HepG2 (cell line): Measurements from ENCODE around the gene CST11. TPM values are rescaled to one million over a fixed set of nuclear protein-coding genes. Genes with fewer than 3 reads are reported as not detected.

Source experiments
- ATAC-seq: fragments of 200-7000 bp; cut with Tn5 transposase; 3 replicates; pipeline ENCODE4 v1.9.1; 2020; ENCODE audit warnings: mild to moderate bottlenecking, moderate library complexity
- BruUV-seq: library from RNA; stranded (reverse); fragments of 400-500 nt; replicated peaks from 2 replicates; lab custom pipeline; 2021; lab: Mats Ljungman, UMichigan
- CTCF ChIA-PET: fragments of 300-600 bp; formaldehyde crosslinking; extraction: SDS; loops from one replicate; lab custom pipeline; 2021; ENCODE audit warnings: low total read pairs, inconsistent platforms, low intra/inter-chr PET ratio; lab: Yijun Ruan, JAX
- POLR2A ChIA-PET: fragments of 350-600 bp; sonication (Branson Sonifier 250); formaldehyde crosslinking; loops from one replicate; lab custom pipeline; 2020; ENCODE audit warnings: antibody characterized with exemption, inconsistent platforms; lab: Yijun Ruan, JAX
- DNase-seq: peaks from one replicate; pipeline ENCODE4 v3.0.0-alpha.2; 2015; ENCODE audit warnings: low spot score
- FAIRE-seq: peaks from 3 replicates; lab custom pipeline; 2011; peaks lifted over from hg19 to GRCh38; lab: Jason Lieb, UNC
- H2AFZ ChIP-seq: one replicate; pipeline ENCODE4 v1.6.1; 2011; ENCODE audit warnings: low read length, inconsistent platforms
- H3K27ac ChIP-seq: fragments of 300-600 bp; 3 replicates; pipeline ENCODE4 v1.8.0; 2011; ENCODE audit warnings: mixed run types, mild to moderate bottlenecking, mixed read lengths, low read length, inconsistent platforms; ENCODE audit not compliant: insufficient read depth; ENCODE audit errors: extremely low read length
- H3K27me3 ChIP-seq, 2 experiments: fragments of 200-600 bp in 1 of 2; 2 replicates in 1 of 2; 3 replicates in 1 of 2; pipeline versions ENCODE4 v1.6.0 to v1.8.0; 2011; ENCODE audit warnings: low read length in 2 of 2, mild to moderate bottlenecking in 2 of 2, moderate library complexity in 2 of 2, inconsistent platforms in 1 of 2; ENCODE audit not compliant: insufficient read depth in 2 of 2, control insufficient read depth in 1 of 2
- H3K36me3 ChIP-seq, 2 experiments: fragments of 200-600 bp in 1 of 2; replicated peaks in 1 of 2; 2 replicates in 1 of 2; 3 replicates in 1 of 2; pipeline versions ENCODE4 v1.5.1 to v1.8.0; 2011; ENCODE audit warnings: low read length in 2 of 2, inconsistent platforms in 1 of 2; ENCODE audit not compliant: insufficient read depth in 2 of 2, control insufficient read depth in 1 of 2
- H3K4me1 ChIP-seq: 2 replicates; pipeline ENCODE4 v1.5.1; 2012; ENCODE audit warnings: low read length, inconsistent platforms; ENCODE audit not compliant: insufficient read depth
- H3K4me2 ChIP-seq: 2 replicates; pipeline ENCODE4 v1.6.0; 2011; ENCODE audit warnings: low read depth, low read length, inconsistent platforms
- H3K4me3 ChIP-seq, 3 experiments: fragments of 200-600 bp in 1 of 3; sonication (generic), shearing (Covaris generic) in 1 of 3; replicated peaks in 1 of 3; 2 replicates each; pipeline ENCODE4 v1.5.1; 2011 to 2016; ENCODE audit warnings: low read length in 3 of 3, inconsistent platforms in 2 of 3, low read depth in 2 of 3, mild to moderate bottlenecking in 2 of 3, control low read depth in 1 of 3, mixed read lengths in 1 of 3; ENCODE audit not compliant: insufficient read depth in 1 of 3
- H3K79me2 ChIP-seq: one replicate; pipeline ENCODE4 v1.6.1; 2011; ENCODE audit warnings: low read length, inconsistent platforms; ENCODE audit not compliant: insufficient read depth
- H3K9ac ChIP-seq: 2 replicates; pipeline ENCODE4 v1.6.0; 2011; ENCODE audit warnings: mild to moderate bottlenecking, low read depth, low read length, inconsistent platforms; ENCODE audit not compliant: insufficient read depth
- H3K9me3 ChIP-seq: 2 replicates; pipeline ENCODE4 v1.5.1; 2012; ENCODE audit warnings: mild to moderate bottlenecking, low read length
- H4K20me1 ChIP-seq: 2 replicates; pipeline ENCODE4 v1.6.0; 2011; ENCODE audit warnings: inconsistent platforms, mild to moderate bottlenecking, low read length, moderate library complexity; ENCODE audit not compliant: insufficient read depth
- HOXA7 ChIP-seq: sonication (generic); formaldehyde crosslinking; IDR thresholded peaks from 2 replicates; pipeline ENCODE4 v1.8.1; 2022; ENCODE audit warnings: mild to moderate bottlenecking, missing genetic modification reagents, moderate library complexity
- PAX8 ChIP-seq: sonication (generic); formaldehyde crosslinking; IDR thresholded peaks from 2 replicates; pipeline ENCODE4 v1.8.0; 2022; ENCODE audit warnings: mild to moderate bottlenecking, missing genetic modification reagents, borderline replicate concordance
- SOX5 ChIP-seq: IDR thresholded peaks from 2 replicates; pipeline ENCODE4 v1.6.1; 2016; ENCODE audit warnings: borderline replicate concordance
- ZC3H13 ChIP-seq: sonication (generic); formaldehyde crosslinking; IDR thresholded peaks from 2 replicates; pipeline ENCODE4 v1.8.1; 2023; ENCODE audit warnings: mild to moderate bottlenecking, missing genetic modification reagents, moderate library complexity
- ZIK1 ChIP-seq: sonication (generic); formaldehyde crosslinking; IDR thresholded peaks from 2 replicates; pipeline ENCODE4 v1.5.0; 2020; ENCODE audit warnings: mild to moderate bottlenecking, low read depth, missing genetic modification reagents, borderline replicate concordance
- ZNF136 ChIP-seq: sonication (generic); formaldehyde crosslinking; IDR thresholded peaks from 2 replicates; pipeline ENCODE4 v1.8.1; 2022; ENCODE audit warnings: low read depth, mild to moderate bottlenecking, moderate library complexity, missing genetic modification reagents
- ZNF337 ChIP-seq: sonication (generic); formaldehyde crosslinking; IDR thresholded peaks from 2 replicates; pipeline ENCODE4 v1.5.1; 2020; ENCODE audit warnings: missing genetic modification reagents, low read depth, mild to moderate bottlenecking, borderline replicate concordance
- ZNF563 ChIP-seq: sonication (generic); formaldehyde crosslinking; IDR thresholded peaks from 2 replicates; pipeline ENCODE4 v1.8.0; 2022; ENCODE audit warnings: mild to moderate bottlenecking, moderate library complexity, missing genetic modification reagents
- WGBS: methylation state at CpG from one replicate; pipeline ENCODE4 v1.1.6; 2017; ENCODE audit warnings: low lambda C conversion rate; 5-methylcytosine and 5-hydroxymethylcytosine counted together
- in situ Hi-C: cut with HindIII; loops from 2 replicates; pipeline ENCODE4 v1.10.0; 2017; ENCODE audit warnings: low pct_unique_long_range_greater_than_20kb; ENCODE audit not compliant: extremely low pct_ligation_motif_present
- intact Hi-C: fragments of 100-400 bp; cut with micrococcal nuclease; formaldehyde crosslinking; loops from one replicate; pipeline ENCODE4 v1.10.0; 2022; ENCODE audit not compliant: unreplicated experiment
- polyA plus RNA-seq, 8 experiments: library from polyadenylated mRNA; depleted of rRNA in 3 of 8; stranded (reverse) in 7 of 8; unstranded in 1 of 8; fragments of >200 nt; fragmentation: Illumina TruSeq in 4 of 8; extraction: Trizol in 4 of 8; gene quantifications; 2 replicates each; pipeline versions ENCODE4 v1.2.1 to v1.2.3, GENCODE V29; 2011 to 2016; ENCODE audit warnings: low read depth in 4 of 8, missing spikeins in 1 of 8, mixed read lengths in 1 of 8; ENCODE audit not compliant: insufficient read depth in 1 of 8
- total RNA-seq, 5 experiments: library from RNA; depleted of rRNA; stranded (reverse); fragments of >200 nt; fragmentation: Illumina TruSeq; extraction: Trizol; gene quantifications; 2 replicates each; pipeline ENCODE4 v1.2.3, GENCODE V29; 2016; ENCODE audit warnings: low read depth in 1 of 5
- TF ChIP-seq, protein P1 (sequence below): sonication (generic); formaldehyde crosslinking; IDR thresholded peaks from 2 replicates; pipeline ENCODE4 v1.4.0; 2020; ENCODE audit warnings: low read depth, missing genetic modification reagents
- TF ChIP-seq, protein P2 (sequence below): sonication (generic); formaldehyde crosslinking; IDR thresholded peaks from 2 replicates; pipeline ENCODE4 v1.5.0; 2020; ENCODE audit warnings: mild to moderate bottlenecking, missing genetic modification reagents
- TF ChIP-seq, protein P3 (sequence below): sonication (generic); formaldehyde crosslinking; IDR thresholded peaks from 2 replicates; pipeline ENCODE4 v1.8.1; 2022; ENCODE audit warnings: mild to moderate bottlenecking, missing genetic modification reagents
- TF ChIP-seq, protein P4 (sequence below): sonication (generic); formaldehyde crosslinking; IDR thresholded peaks from 2 replicates; pipeline ENCODE4 v1.5.0; 2020; ENCODE audit warnings: missing genetic modification reagents

The CST11 gene
- total and polyA plus RNA-seq, 2 of the 13 experiments (the other 11 are each of a cell fraction or from before 2014, with no cell fraction given): not detected

DNA sequence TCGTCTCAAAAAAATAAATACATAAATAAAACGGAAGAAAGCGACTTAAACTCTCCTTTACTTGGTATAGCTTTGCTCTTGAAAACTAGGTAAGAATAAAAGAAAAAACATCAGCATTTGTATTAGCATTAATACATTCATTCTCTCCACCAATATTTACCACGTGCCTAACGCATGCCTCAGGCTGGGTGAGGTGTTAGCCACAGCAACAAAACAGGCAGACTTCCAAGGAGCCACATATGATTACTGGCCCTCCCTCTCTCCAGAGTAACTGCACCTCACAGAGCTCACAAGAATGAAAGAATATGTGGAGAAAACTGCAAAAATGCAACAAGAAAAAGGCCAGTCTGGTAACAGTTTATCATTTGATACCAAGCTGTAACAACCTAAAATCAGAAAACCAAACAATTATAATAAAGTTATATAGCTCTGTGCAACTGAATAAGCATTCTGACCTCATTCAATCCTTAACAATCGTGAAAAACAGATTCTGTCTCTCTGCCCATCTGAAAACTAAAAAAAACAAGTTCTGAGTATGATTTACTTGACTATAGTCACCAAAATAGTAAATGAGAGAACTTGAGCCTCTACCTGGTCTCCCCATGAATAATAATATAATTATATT lies 36.6 kb downstream of the CST11 start:
- peaks cover 89% of the 10 kb centered on the region for H3K79me2 ChIP-seq
- no TSS peak for BruUV-seq
- no peak overlapping the region for H3K27ac ChIP-seq

More for the DNA sequence above, 36.6 kb downstream of the CST11 start:
- no peak for FAIRE-seq
- H3K9me3 ChIP-seq: no peaks in the 10 kb centered on the region
- in situ Hi-C loops: no loop called here
- peaks cover 68% of the 10 kb centered on the region for H3K4me1 ChIP-seq
- CTCF ChIA-PET: no interaction called here
- 92% methylated on average over 6 of the region's 6 CpGs for WGBS
- TF ChIP-seq, protein P1, sequence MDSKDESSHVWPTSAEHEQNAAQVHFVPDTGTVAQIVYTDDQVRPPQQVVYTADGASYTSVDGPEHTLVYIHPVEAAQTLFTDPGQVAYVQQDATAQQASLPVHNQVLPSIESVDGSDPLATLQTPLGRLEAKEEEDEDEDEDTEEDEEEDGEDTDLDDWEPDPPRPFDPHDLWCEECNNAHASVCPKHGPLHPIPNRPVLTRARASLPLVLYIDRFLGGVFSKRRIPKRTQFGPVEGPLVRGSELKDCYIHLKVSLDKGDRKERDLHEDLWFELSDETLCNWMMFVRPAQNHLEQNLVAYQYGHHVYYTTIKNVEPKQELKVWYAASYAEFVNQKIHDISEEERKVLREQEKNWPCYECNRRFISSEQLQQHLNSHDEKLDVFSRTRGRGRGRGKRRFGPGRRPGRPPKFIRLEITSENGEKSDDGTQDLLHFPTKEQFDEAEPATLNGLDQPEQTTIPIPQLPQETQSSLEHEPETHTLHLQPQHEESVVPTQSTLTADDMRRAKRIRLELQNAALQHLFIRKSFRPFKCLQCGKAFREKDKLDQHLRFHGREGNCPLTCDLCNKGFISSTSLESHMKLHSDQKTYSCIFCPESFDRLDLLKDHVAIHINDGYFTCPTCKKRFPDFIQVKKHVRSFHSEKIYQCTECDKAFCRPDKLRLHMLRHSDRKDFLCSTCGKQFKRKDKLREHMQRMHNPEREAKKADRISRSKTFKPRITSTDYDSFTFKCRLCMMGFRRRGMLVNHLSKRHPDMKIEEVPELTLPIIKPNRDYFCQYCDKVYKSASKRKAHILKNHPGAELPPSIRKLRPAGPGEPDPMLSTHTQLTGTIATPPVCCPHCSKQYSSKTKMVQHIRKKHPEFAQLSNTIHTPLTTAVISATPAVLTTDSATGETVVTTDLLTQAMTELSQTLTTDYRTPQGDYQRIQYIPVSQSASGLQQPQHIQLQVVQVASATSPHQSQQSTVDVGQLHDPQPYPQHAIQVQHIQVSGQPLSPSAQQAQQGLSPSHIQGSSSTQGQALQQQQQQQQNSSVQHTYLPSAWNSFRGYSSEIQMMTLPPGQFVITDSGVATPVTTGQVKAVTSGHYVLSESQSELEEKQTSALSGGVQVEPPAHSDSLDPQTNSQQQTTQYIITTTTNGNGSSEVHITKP (CRISPR knock-in tag): no peak
- TF ChIP-seq PAX8 (no peak), ZNF136 (CRISPR knock-in tag) (no peak), ZNF563 (CRISPR knock-in tag) (no peak), ZNF337 (CRISPR knock-in tag) (no peak), SOX5 (no peak), ZIK1 (CRISPR knock-in tag) (no peak), HOXA7 (no peak), ZC3H13 (CRISPR knock-in tag) (no peak)
- TF ChIP-seq, protein P2, sequence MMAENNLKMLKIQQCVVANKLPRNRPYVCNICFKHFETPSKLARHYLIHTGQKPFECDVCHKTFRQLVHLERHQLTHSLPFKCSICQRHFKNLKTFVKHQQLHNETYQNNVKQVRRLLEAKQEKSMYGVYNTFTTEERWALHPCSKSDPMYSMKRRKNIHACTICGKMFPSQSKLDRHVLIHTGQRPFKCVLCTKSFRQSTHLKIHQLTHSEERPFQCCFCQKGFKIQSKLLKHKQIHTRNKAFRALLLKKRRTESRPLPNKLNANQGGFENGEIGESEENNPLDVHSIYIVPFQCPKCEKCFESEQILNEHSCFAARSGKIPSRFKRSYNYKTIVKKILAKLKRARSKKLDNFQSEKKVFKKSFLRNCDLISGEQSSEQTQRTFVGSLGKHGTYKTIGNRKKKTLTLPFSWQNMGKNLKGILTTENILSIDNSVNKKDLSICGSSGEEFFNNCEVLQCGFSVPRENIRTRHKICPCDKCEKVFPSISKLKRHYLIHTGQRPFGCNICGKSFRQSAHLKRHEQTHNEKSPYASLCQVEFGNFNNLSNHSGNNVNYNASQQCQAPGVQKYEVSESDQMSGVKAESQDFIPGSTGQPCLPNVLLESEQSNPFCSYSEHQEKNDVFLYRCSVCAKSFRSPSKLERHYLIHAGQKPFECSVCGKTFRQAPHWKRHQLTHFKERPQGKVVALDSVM (CRISPR knock-in tag): no peak
- TF ChIP-seq, protein P3, sequence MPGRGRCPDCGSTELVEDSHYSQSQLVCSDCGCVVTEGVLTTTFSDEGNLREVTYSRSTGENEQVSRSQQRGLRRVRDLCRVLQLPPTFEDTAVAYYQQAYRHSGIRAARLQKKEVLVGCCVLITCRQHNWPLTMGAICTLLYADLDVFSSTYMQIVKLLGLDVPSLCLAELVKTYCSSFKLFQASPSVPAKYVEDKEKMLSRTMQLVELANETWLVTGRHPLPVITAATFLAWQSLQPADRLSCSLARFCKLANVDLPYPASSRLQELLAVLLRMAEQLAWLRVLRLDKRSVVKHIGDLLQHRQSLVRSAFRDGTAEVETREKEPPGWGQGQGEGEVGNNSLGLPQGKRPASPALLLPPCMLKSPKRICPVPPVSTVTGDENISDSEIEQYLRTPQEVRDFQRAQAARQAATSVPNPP (CRISPR knock-in tag): no peak
- TF ChIP-seq, protein P4, sequence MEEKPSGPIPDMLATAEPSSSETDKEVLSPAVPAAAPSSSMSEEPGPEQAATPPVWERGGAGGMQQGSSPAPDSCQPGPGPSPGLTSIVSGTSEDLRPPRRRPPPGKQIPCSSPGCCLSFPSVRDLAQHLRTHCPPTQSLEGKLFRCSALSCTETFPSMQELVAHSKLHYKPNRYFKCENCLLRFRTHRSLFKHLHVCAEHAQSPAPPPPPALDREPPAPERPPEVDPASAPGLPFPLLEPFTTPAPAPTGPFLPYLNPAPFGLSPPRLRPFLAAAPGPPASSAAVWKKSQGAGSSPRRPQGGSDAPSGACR: no peak
- TF ChIP-seq, all 625 proteins: peak for 0
- Histone ChIP-seq H3K27me3 (no peaks in the 10 kb centered on the region), H3K36me3 (peaks cover 0 to 4% of the 10 kb centered on the region in 2 experiments; a peak in 1 of 5 replicates), H4K20me1 (peaks cover 35% of the 10 kb centered on the region), H3K4me2 (no peak overlapping the region), H3K9ac (no peak overlapping the region), H3K4me3 (no peak overlapping the region), H2AFZ (no peak overlapping the region)
- DNase-seq: no peak
- intact Hi-C loops: no loop called here
- no peak for ATAC-seq
- POLR2A ChIA-PET: interaction anchor here (0.6 to 1.2 kb wide), 4 partner anchors 20 to 66 kb away, joined by 3 to 7 read pairs (median 4); partner anchors contain the start of gene NXT1
